Glutamatergic neuron (in vitro differentiated cells): ENCODE data around the gene FAR1. TPM values are rescaled to one million over a fixed set of nuclear protein-coding genes. Genes with fewer than 3 reads are reported as not detected.
"Not testable (repeated sequence)": the region's sequence is repeated elsewhere in the genome, so short reads cannot be mapped to it uniquely, and the experiment has no call there.

Source experiments
- DNase-seq: peaks from one replicate; pipeline ENCODE4 v3.0.0; 2022
- H3K27ac Mint-ChIP-seq: one replicate; pipeline ENCODE4 v1.8.0; 2020; ENCODE audit warnings: mild to moderate bottlenecking, mixed read lengths, inconsistent platforms; ENCODE audit not compliant: unreplicated experiment
- H3K27me3 Mint-ChIP-seq: one replicate; pipeline ENCODE4 v1.8.0; 2020; ENCODE audit warnings: mild to moderate bottlenecking, moderate library complexity, mixed read lengths, inconsistent platforms; ENCODE audit not compliant: unreplicated experiment
- H3K36me3 Mint-ChIP-seq: one replicate; pipeline ENCODE4 v1.8.0; 2020; ENCODE audit warnings: mild to moderate bottlenecking, mixed read lengths, inconsistent platforms; ENCODE audit not compliant: unreplicated experiment
- H3K4me1 Mint-ChIP-seq: one replicate; pipeline ENCODE4 v1.8.0; 2020; ENCODE audit warnings: mild to moderate bottlenecking, low read depth, mixed read lengths, inconsistent platforms; ENCODE audit not compliant: unreplicated experiment
- H3K4me3 Mint-ChIP-seq: one replicate; pipeline ENCODE4 v1.8.0; 2020; ENCODE audit warnings: mild to moderate bottlenecking, mixed read lengths, inconsistent platforms; ENCODE audit not compliant: unreplicated experiment
- H3K9me3 Mint-ChIP-seq: one replicate; pipeline ENCODE4 v1.8.0; 2020; ENCODE audit warnings: mild to moderate bottlenecking, moderate library complexity, mixed read lengths, inconsistent platforms; ENCODE audit not compliant: unreplicated experiment
- CTCF ChIP-seq: fragments of 200-600 bp; sonication (generic); IDR thresholded peaks from one replicate; pipeline ENCODE4 v1.5.0; 2021; ENCODE audit not compliant: partially characterized antibody, unreplicated experiment
- total RNA-seq: library from RNA; stranded (reverse); fragmentation: NEBNext Ultra II Directional; extraction: Animal tissue kit (Norgen Biotek cat#: 25700); gene quantifications from one replicate; pipeline ENCODE4 v1.2.1, GENCODE V29; 2021; ENCODE audit not compliant: unreplicated experiment

FAR1 gene
- total RNA-seq, 1 donor from 2014 or later, result 74.4 TPM

GRCh38 chr11:13745165-13745564 is 76.7 kb downstream of the FAR1 start:
- Mint-ChIP-seq H3K9me3 (peaks cover 2% of the 10 kb centered on the region), H3K27me3 (peaks cover 3% of the 10 kb centered on the region), H3K27ac (no peak overlapping the region), H3K4me3 (no peak overlapping the region), H3K36me3 (peaks cover 3% of the 10 kb centered on the region), H3K4me1 (no peaks in the 10 kb centered on the region)
- TF ChIP-seq CTCF, result no peak
- no peak for DNase-seq

- not testable (repeated sequence) for DNase-seq, H3K27ac Mint-ChIP-seq, H3K36me3 Mint-ChIP-seq, H3K4me3 Mint-ChIP-seq, H3K4me1 Mint-ChIP-seq, H3K27me3 Mint-ChIP-seq, H3K9me3 Mint-ChIP-seq
Observed at GRCh38 chr11:13753316-13753715, 84.8 kb downstream of the FAR1 start.

- Mint-ChIP-seq H3K4me1 (no peaks in the 10 kb centered on the region), H3K27ac (no peak overlapping the region), H3K9me3 (no peaks in the 10 kb centered on the region), H3K36me3 (no peaks in the 10 kb centered on the region), H3K4me3 (no peak overlapping the region), H3K27me3 (peaks cover 3% of the 10 kb centered on the region)
- no peak for TF ChIP-seq CTCF
- no peak for DNase-seq
Observed at GRCh38 chr11:13759050-13759449, 90.6 kb downstream of the FAR1 start.

GRCh38 chr11:13760115-13760514 is 91.6 kb downstream of the FAR1 start:
- no peak overlapping the region for H3K27ac Mint-ChIP-seq
- no peak for DNase-seq
- no peaks in the 10 kb centered on the region for H3K9me3 Mint-ChIP-seq
- H3K4me1 Mint-ChIP-seq, result no peaks in the 10 kb centered on the region
- H3K36me3 Mint-ChIP-seq, result no peaks in the 10 kb centered on the region
- no peak for TF ChIP-seq CTCF
- no peak overlapping the region for H3K4me3 Mint-ChIP-seq
- H3K27me3 Mint-ChIP-seq, result peaks cover 1% of the 10 kb centered on the region

- no peak overlapping the region for H3K4me3 Mint-ChIP-seq
- H3K27ac Mint-ChIP-seq, result no peak overlapping the region
- H3K9me3 Mint-ChIP-seq, result no peaks in the 10 kb centered on the region
- no peak for DNase-seq
- TF ChIP-seq CTCF, result no peak
- H3K27me3 Mint-ChIP-seq, result peaks cover 1% of the 10 kb centered on the region
- no peaks in the 10 kb centered on the region for H3K36me3 Mint-ChIP-seq
- no peaks in the 10 kb centered on the region for H3K4me1 Mint-ChIP-seq
Observed at GRCh38 chr11:13761250-13761649, 92.8 kb downstream of the FAR1 start.

GRCh38 chr11:13761716-13762115 is 93.2 kb downstream of the FAR1 start:
- no peaks in the 10 kb centered on the region for H3K27me3 Mint-ChIP-seq
- no peaks in the 10 kb centered on the region for H3K4me1 Mint-ChIP-seq
- H3K4me3 Mint-ChIP-seq, result no peak overlapping the region
- no peak overlapping the region for H3K27ac Mint-ChIP-seq
- DNase-seq, result no peak
- no peaks in the 10 kb centered on the region for H3K36me3 Mint-ChIP-seq
- H3K9me3 Mint-ChIP-seq, result no peaks in the 10 kb centered on the region
- no peak for TF ChIP-seq CTCF
